SK-N-MC (cell line): Measurements from ENCODE around the gene APCDD1.

ENCODE experiments used
- EZH2 ChIP-seq: fragments of 200-600 bp; sonication (generic); IDR thresholded peaks from one replicate; pipeline ENCODE4 v1.6.1; 2017; ENCODE audit warnings: antibody characterized with exemption
- POLR2AphosphoS5 ChIP-seq: IDR thresholded peaks from 2 replicates; pipeline ENCODE4 v1.6.1; 2012; ENCODE audit warnings: mild to moderate bottlenecking, low read depth, low read length, borderline replicate concordance

DNA sequence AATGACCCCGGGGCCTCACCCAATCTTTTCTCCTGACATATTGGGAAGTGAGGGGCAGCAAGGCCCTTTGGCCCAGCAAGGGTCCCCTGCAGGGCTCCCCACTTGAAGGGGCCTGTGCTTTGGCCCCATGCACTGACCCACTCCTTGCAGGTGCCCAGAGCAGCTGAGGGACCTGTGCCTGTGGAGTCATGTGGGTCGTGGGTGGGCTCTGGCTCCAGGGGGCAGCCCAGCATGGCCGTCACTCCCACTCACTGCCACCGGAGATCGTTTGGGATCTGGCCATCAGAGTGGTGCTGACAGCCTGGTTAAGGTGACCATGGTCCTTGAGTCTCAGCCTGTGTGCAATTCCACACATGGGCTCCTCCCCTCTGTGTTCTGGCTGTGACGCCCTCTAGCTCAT lies 31.7 kb upstream of the APCDD1 start:
- TF ChIP-seq POLR2AphosphoS5 (no peak), EZH2 (no peak)
